Hepatic stellate cell (primary cell): ENCODE measurements around the gene PARP12.

Source experiments
- DNase-seq: peaks from one replicate; pipeline ENCODE4 v3.0.0; 2011; ENCODE audit warnings: low spot score

Gene PARP12

DNA sequence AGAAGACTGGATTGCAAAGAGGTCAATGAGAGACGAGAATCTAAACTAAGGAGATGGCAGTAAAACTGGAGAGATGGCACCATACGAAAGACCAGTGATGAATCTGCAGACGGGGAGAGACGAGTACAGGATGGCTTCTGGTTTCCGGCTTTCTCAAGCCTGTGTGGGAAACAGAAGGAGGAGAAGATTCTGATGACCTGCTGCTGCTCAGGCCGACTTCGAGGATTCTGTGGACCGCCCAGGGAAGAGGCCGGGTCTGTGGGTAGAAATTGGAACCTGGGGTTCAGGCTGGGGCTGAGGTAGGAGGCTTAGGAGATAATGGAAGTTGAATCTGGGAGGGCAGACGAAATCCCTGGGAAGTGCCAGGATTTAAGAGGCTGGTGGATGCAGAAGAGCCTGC, 48.6 kb downstream of the PARP12 start:
- DNase-seq = no peak

DNA sequence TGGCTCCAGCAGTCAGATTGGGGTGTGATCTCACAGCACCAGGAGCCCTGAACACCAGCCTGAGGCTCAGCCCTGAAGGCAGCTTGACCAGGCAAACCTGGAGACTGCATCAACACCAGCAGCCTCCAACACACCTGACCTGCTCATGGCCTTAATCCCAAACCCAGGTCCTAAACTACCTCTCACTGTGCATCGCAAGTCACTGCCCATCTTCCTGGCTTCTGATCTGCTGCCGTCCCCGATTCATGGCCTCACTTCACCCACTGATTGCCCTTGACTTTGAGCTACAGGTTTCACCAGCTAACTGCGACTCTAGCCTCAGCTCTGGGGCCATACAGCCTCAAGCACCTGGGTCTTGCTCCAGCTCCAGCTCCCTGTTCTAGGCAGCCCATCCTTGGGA, 49.1 kb downstream of the PARP12 start:
- DNase-seq = no peak

DNA sequence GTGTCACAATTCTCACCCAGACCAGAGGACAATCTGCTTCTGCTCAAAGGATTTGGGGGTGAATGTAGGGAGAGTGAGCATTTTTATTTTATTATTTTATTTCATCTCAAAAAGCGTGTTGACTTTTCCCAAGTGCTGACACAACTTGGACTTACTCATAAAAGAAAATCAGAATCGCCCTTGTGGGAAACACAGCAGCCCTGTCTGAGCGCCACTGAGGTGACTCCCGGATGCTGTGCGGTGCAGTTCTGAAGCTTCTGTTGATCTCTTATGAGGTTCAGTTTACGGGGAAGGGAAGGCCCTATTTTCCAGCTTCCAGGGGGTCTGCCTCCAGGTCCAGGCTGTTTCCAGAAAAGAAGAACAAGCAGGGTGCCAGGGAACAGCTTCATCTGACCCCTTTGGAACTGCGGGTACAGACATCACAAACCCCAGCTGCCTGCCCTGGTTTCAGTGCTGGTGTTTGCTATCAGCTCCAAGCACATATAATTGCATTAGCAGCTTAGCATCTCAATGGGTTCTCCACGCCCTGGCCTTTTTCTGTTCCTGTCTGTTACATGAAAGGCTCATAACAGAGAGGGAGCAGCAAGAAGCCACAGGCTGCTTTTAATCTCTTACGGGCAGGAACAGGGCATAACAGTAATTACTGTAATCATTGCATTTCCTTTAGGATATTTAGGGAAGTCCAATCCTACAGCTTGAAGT, 52.4 kb downstream of the PARP12 start:
- DNase-seq = no peak

DNA sequence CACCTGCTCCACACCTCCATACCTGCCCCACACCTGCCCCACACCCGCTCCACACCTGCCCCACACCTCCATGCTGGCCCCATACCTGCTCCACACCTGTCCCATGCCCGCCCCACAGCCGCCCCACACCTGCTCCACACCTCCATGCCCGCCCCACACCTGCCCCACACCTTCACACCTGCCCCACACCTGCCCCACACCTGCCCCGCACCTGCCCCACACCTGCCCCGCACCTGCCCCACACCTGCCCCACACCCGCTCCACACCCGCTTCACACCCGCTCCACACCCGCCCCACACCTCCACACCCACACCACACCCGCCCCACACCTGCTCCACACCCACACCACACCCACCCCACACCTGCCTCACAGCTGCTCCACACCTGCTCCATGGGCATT, 53.0 kb downstream of the PARP12 start:
- no peak for DNase-seq

GRCh38 chr7:140008755-140009610, 53.8 kb downstream of the PARP12 start:
- DNase-seq = no peak

DNA sequence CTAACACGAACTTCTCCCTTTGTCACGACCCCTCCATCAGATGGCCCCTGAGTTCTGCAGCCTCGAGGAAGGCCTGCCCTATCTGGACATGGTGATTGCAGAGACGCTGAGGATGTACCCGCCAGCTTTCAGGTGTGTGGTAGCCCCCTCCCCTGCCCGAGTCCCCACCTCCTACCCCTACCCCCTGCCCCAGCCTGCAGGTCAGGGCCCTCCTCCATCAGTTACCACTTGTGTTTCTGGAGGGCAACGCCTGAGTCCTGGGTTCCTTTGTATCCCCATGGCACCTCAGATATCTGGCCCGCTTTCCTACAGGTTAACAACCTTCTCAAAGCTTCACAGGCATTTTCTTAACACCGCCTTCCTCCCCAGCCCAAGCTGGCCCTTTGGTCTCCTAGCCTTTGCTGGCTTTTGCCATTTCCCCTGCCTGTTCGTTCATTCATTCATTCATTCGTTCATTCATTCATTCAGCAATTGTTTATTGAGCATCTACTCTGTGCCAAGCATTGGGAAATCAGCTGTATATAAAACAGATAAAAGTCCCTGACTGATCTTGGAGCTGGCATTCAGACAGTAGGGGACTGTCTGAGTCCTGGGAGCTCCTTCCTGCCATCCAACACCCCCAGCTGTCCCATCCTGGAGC, 55.6 kb downstream of the PARP12 start:
- no peak for DNase-seq

- no peak for DNase-seq
These were observed 56.2 kb downstream of the PARP12 start for GRCh38 chr7:140006600-140006999.

GRCh38 chr7:140005754-140006503, 56.8 kb downstream of the PARP12 start:
- peak; percentile 65 for DNase-seq

GRCh38 chr7:140005341-140005740, 57.4 kb downstream of the PARP12 start:
- no peak for DNase-seq

DNA sequence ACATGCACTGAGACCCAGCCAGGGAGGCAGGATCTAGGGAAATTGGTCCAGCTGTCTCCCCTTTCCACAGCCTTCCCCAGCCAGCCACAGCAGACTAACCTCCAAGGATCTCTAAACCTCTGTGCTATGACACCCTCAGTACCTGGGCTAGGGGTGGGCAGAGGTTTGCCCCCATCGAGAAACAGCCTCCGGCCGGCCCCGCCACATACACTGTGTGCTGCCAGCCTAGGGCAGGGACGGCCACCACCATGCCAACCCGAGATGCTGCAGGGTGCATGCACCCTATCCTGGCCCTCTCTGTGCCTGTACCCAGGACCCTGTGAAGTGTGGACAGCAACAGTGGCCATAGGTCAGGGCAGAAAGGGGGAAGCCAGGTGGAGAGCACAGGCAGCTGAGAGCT, 58.1 kb downstream of the PARP12 start:
- no peak for DNase-seq

DNA sequence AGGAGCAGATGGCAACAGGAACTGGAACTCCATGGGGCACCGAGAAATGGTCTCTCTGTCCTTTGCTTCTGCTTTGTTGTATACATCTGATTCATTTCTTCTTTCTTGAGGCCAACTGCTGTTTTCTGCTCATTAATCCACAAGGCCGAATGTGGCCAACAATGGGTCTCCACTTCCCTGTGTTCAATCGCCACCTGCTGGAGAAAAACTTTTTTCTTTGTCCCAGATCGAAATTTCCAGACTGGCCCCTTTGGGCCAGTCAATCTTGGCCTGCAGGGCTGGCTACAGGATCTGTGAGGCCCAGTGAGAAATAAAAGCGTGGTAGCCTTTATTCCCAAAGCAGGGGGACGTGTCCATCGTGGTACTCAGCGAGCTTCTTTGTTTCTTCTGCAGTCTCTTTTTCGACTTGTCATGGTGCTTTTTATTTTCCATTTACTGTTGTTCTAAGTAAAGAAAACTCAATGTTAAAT, 58.8 kb downstream of the PARP12 start:
- peak; percentile 81 for DNase-seq

DNA sequence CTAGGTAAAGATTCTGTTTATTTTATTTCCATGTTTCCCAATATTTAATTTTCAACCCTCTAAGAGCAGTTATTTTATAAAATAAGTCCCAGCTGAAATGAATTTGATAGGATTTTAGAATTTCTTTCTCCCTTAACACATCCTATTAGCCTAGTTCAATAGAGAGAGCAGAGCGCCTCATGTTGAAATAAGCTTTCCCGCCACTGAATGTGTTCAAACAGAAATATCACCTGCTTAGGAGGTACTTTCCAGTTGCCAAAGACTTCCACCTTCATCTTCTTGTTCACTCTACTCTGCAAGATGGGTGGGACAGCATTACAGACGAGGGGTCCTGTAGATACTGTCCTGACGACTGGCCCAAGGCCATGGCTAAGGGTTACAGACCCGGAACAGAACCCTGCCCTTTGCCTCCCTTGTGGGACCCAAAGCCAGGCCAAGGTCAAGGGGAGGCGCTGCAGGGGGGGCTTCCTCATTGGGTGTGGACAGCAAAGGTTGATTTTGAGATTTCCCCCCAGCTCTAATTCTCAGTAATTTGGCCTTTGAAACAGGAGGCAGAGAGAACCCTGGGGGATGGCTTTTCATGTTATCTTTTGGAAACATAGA, 62.0 kb downstream of the PARP12 start:
- no peak for DNase-seq

GRCh38 chr7:139999516-139999915, 63.2 kb downstream of the PARP12 start:
- no peak for DNase-seq

DNA sequence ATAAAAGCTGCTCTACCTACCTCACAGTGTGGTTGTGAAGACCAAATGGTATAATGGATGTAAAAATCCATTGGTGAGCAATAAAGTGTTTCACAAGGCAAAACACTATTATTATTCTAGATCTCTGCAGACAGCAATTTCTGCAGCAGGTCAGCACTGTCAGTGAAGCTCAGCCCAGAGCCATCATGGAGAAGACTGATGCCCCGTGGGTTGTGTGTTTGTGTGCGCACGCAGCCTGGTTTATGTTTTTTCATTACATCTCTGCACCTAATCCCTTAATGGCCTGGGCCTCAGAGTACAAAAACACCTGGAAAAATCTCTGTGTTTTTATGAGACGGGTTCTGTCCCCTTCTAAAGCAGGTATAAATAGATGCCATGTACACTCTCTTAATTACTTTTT, 64.2 kb downstream of the PARP12 start:
- no peak for DNase-seq

DNA sequence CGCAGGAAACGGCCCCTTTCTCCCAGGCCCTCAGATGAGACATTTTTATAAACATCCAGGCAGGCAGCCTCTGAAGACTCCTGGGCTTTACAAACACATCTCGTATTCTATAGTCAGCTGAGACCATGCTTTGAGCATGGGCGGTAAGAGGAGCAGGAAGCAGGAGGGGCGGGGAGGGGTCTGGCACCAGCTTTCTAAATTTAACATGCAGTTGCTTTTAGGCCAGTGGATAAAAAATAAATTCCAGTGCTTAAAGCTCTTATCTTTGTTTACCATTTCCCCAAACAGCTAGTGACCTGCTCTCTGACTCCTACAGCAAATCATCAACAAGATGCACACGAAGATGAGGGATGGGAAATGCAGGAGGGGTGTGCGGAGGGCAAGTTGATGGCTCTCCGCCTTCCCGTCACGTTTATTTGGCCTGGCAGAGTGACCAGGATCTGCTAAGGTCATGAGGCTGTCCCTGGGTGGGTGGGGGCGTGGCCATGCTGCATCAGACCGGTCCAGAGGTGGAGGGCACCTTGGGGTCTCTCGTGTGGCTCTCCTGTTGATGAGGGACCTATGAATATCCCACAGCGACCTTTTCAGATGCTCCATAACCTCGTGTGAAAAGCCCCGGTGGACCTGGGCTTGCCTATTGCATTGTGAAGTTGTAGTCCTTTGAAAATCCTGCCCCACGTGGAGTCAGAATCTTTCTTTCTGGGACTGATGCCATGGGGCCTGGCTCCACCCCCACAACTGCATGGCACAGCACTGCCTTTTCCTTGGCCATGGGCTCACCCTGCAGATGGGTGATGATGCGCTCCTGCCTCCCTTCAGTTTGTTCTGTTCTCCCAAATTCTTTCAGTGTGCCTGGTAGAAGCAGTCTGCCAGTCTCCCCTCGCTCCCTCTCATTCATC, 67.5 kb downstream of the PARP12 start:
- DNase-seq = no peak

DNA sequence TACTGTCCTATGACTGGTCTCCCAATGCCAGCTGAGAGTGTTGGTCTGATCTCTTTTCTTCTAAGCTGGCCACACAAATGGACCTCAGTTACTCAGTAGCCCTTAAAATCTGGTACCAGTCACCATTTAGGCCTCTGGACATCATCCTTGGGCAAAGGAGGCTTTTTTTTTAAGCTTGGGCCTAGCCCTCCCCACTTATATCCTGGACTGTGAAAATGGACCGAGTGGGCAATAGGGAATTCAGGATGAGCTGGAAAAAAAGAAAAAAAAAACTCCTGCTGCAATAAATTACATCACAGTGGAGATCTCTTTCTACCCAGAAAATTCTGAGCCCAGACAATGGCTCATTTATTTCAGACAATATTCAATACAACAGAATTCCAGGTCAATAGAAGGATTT, 68.4 kb downstream of the PARP12 start:
- DNase-seq = no peak

GRCh38 chr7:139993592-139993991, 69.2 kb downstream of the PARP12 start:
- no peak for DNase-seq

GRCh38 chr7:139993169-139993568, 69.6 kb downstream of the PARP12 start:
- DNase-seq = no peak

GRCh38 chr7:139992353-139993044, 70.3 kb downstream of the PARP12 start:
- no peak for DNase-seq

GRCh38 chr7:139991911-139992310, 70.8 kb downstream of the PARP12 start:
- DNase-seq = no peak
